HG02943 (cell line): Measurements from ENCODE around the gene GH1.

Experiments used
- ATAC-seq: cut with Tn5 transposase; IDR thresholded peaks from one replicate; pipeline ENCODE4 v1.9.1; 2021; ENCODE audit warnings: mild to moderate bottlenecking, low read depth, moderate library complexity; ENCODE audit not compliant: unreplicated experiment

GH1 gene

GRCh38 chr17:63945784-63946439 is 27.3 kb upstream of the GH1 start:
- no peak for ATAC-seq

GRCh38 chr17:63944736-63945499 is 26.3 kb upstream of the GH1 start:
- no peak for ATAC-seq

- no peak for ATAC-seq
Observed at GRCh38 chr17:63943745-63944144, 25.1 kb upstream of the GH1 start.

GRCh38 chr17:63942309-63942985 is 23.8 kb upstream of the GH1 start:
- ATAC-seq = no peak

- ATAC-seq = no peak
Observed at GRCh38 chr17:63941751-63942150, 23.1 kb upstream of the GH1 start.

GRCh38 chr17:63941162-63941561 is 22.5 kb upstream of the GH1 start:
- ATAC-seq = no peak

- no peak for ATAC-seq
Observed at GRCh38 chr17:63940584-63940983, 21.9 kb upstream of the GH1 start.

- no peak for ATAC-seq
Observed at GRCh38 chr17:63939884-63940283, 21.2 kb upstream of the GH1 start.

- ATAC-seq = no peak
Observed at GRCh38 chr17:63939401-63939800, 20.8 kb upstream of the GH1 start.

- ATAC-seq = no peak
Observed at GRCh38 chr17:63937920-63938319, 19.3 kb upstream of the GH1 start.

- ATAC-seq = no peak
Observed at GRCh38 chr17:63937319-63937718, 18.7 kb upstream of the GH1 start.

GRCh38 chr17:63934183-63935112 is 15.8 kb upstream of the GH1 start:
- no peak for ATAC-seq

- no peak for ATAC-seq
Observed at GRCh38 chr17:63933598-63933997, 15.0 kb upstream of the GH1 start.

GRCh38 chr17:63932721-63933120 is 14.1 kb upstream of the GH1 start:
- ATAC-seq = no peak

- ATAC-seq = no peak
Observed at GRCh38 chr17:63931981-63932561, 13.4 kb upstream of the GH1 start, which contains the start of gene CD79B. CD79B (minus strand) TSS chr17:63932331; CDS start chr17:63932261, 70 bp downstream.

GRCh38 chr17:63930951-63931575 is 12.4 kb upstream of the GH1 start:
- no peak for ATAC-seq

- ATAC-seq = no peak
Observed at GRCh38 chr17:63929860-63930766, 11.5 kb upstream of the GH1 start.

GRCh38 chr17:63928966-63929695 is 10.5 kb upstream of the GH1 start:
- ATAC-seq = no peak
